ENCODE data around the gene RPL28.
A peak's percentile ranks its signal among the peaks of the same experiment; 100 is the strongest.

The RPL28 gene

DNA sequence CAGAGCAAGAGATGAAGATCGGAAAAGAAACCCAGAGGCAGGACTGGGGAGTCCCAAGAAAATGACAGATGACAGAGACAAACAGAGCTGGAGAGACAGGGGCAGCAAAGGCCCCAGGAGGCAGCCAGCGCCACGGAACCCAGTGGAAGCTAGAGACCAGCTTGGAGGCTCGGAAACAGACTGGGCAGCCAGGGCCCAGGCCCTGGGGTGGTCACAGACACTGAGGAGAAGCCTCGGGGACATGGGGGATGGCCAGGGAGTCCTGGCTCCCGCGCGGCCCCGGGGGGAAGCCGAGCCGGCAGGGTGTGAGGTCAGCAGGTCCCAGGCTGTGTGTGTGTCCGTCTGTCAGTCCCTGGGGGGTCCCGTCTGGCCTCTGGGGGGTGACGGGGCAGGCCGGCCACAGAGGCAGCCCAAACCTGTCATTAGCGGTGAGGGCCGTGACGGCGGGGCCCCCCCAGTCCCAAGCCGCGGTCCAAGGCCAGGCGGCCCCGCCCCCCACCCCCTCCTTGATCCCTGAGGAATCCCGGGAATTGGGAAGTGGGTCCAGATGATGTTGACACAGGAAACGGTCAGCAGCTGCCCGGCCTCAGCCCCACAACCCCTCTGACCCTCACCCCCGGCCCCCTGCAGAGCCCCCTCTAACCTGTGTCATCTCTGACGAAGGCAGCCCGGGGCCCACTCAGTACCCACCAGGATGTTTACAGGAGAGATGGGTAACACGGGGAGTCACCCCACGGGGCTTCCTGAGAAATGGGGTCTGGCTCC is 11.6 kb upstream of the RPL28 start:
- H3K9me3 ChIP-seq (ENCODE audit: control insufficient read depth, low read length): no peaks in the 10 kb centered on the region
- WGBS, 2 experiments: 9% methylated on average over 31 of the region's 31 CpGs
- H3K4me3 ChIP-seq (ENCODE audit: insufficient read depth, low read depth, low read length): no peak overlapping the region
- no peaks in the 10 kb centered on the region for H3K36me3 ChIP-seq (ENCODE audit: control insufficient read depth, insufficient read depth, low read length)
- peaks cover 80% of the 10 kb centered on the region for H3K27me3 ChIP-seq (ENCODE audit: control insufficient read depth, insufficient read depth, low read length, poor library complexity, severe bottlenecking)
- no peak overlapping the region for H3K27ac ChIP-seq (ENCODE audit: insufficient read depth, low read depth, low read length, poor library complexity, severe bottlenecking)
- peaks cover 46% of the 10 kb centered on the region for H3K4me1 ChIP-seq (ENCODE audit: control insufficient read depth, insufficient read depth, low read length)

DNA sequence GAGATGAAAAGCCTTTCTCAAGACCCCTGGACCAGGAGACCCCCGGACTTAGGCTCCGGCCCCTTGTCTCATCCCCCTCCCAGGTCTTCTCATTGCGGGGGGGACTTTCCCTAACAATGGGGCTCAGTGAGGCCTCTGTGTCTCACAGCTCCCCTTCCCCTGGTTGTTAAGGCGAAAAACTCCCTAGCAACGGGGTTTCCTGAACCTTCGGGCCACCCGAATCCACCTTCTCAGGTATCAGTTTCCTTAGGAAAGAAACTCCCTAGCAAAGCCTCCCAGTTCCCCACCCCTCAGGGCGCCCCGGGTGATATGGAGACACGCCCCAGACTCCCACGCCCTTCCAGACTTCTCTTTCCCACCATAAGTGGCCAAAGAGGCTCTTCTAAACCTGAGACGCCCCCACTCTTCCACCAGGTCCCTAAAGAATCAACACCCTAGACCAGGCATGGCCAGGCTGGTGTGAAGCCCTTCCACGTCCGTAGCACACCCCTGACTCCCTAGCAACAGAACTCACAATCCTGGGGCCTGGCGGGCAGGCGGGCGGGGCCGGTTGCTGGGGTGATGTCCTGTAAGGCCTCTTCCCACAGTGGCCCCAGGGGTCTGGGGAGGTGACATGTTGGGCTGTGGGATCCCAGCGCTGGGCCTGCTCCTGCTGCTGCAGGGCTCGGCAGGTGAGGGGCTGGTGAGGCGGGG is 9.3 kb upstream of the RPL28 start, which contains the start of gene TMEM190:
TSS of gene TMEM190 (plus strand) at position 586 of the 693 bp plus-strand sequence. CDS start at position 614, 28 bp downstream.
- Histone ChIP-seq H3K27ac (ENCODE audit: insufficient read depth, low read depth, low read length, poor library complexity, severe bottlenecking) (peak within 1 kb of the TSS; percentile 9), H3K27me3 (ENCODE audit: control insufficient read depth, insufficient read depth, low read length, poor library complexity, severe bottlenecking) (peaks cover 62% of the 10 kb centered on the region), H3K9me3 (ENCODE audit: control insufficient read depth, low read length) (no peaks in the 10 kb centered on the region), H3K4me3 (ENCODE audit: insufficient read depth, low read depth, low read length) (peak within 1 kb of the TSS; percentile 8), H3K36me3 (ENCODE audit: control insufficient read depth, insufficient read depth, low read length) (no peaks in the 10 kb centered on the region), H3K4me1 (ENCODE audit: control insufficient read depth, insufficient read depth, low read length) (peaks cover 47% of the 10 kb centered on the region)
- WGBS, 2 experiments: 40 to 44% methylated on average over 21 of the region's 21 CpGs

DNA sequence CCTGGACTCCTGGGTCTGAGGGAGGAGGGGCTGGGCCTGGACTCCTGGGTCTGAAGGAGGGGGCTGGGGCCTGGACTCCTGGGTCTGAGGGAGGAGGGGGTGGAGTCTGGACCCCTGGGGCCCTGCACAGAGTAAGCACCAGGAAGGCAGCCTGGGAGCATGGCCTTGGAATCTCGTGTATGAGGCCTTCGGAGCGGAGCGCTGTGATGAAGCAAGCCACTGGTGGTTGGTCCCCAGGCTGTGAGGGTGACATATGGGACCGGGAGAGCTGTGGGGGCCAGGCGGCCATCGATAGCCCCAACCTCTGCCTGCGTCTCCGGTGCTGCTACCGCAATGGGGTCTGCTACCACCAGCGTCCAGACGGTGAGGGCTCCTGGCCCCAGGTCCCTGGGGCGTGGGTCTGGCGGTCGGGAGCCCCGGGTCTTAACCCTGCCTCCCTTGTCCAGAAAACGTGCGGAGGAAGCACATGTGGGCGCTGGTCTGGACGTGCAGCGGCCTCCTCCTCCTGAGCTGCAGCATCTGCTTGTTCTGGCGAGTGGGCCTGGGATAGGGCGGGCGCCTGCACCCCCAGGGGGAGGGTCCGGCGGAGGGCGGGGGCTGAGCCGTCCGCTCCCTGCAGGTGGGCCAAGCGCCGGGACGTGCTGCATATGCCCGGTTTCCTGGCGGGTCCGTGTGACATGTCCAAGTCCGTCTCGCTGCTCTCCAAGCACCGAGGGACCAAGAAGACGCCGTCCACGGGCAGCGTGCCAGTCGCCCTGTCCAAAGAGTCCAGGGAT is 8.2 kb upstream of the RPL28 start:
- no peaks in the 10 kb centered on the region for H3K36me3 ChIP-seq (ENCODE audit: control insufficient read depth, insufficient read depth, low read length)
- H3K4me1 ChIP-seq (ENCODE audit: control insufficient read depth, insufficient read depth, low read length): peaks cover 47% of the 10 kb centered on the region
- H3K9me3 ChIP-seq (ENCODE audit: control insufficient read depth, low read length): no peaks in the 10 kb centered on the region
- 11 to 12% methylated on average over 43 of the region's 43 CpGs for WGBS, 2 experiments
- peak overlapping the region; percentile 8 for H3K4me3 ChIP-seq (ENCODE audit: insufficient read depth, low read depth, low read length)
- peaks cover 54% of the 10 kb centered on the region for H3K27me3 ChIP-seq (ENCODE audit: control insufficient read depth, insufficient read depth, low read length, poor library complexity, severe bottlenecking)
- no peak overlapping the region for H3K27ac ChIP-seq (ENCODE audit: insufficient read depth, low read depth, low read length, poor library complexity, severe bottlenecking)

- WGBS, 2 experiments: 67 to 68% methylated on average over 11 of the region's 11 CpGs
- H3K9me3 ChIP-seq (ENCODE audit: control insufficient read depth, low read length): no peaks in the 10 kb centered on the region
- H3K4me3 ChIP-seq (ENCODE audit: insufficient read depth, low read depth, low read length): no peak overlapping the region
- H3K27ac ChIP-seq (ENCODE audit: insufficient read depth, low read depth, low read length, poor library complexity, severe bottlenecking): no peak overlapping the region
- no peaks in the 10 kb centered on the region for H3K36me3 ChIP-seq (ENCODE audit: control insufficient read depth, insufficient read depth, low read length)
- peaks cover 46% of the 10 kb centered on the region for H3K27me3 ChIP-seq (ENCODE audit: control insufficient read depth, insufficient read depth, low read length, poor library complexity, severe bottlenecking)
- peaks cover 36% of the 10 kb centered on the region for H3K4me1 ChIP-seq (ENCODE audit: control insufficient read depth, insufficient read depth, low read length)
Observed at GRCh38 chr19:55379174-55379573, 6.6 kb upstream of the RPL28 start.

DNA sequence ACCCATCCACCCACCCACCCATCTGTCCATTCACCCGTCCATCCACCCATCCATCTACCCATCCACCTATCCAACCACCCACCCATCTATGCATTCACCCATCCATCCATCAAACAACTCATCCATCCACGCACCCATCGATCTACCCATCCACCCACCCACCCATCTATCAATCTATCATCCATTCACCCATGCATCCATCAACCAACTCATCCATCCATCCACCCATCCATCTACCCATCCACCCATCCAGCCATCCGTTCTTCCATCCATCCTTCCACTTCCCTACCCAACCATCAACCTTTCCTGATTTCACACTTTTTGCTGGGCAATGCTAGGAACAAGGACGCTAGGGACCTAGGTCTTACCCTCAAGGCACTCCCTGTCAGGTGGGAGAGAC is 3.7 kb upstream of the RPL28 start:
- H3K9me3 ChIP-seq (ENCODE audit: control insufficient read depth, low read length): no peaks in the 10 kb centered on the region
- H3K36me3 ChIP-seq (ENCODE audit: control insufficient read depth, insufficient read depth, low read length): peaks cover 2% of the 10 kb centered on the region
- H3K27me3 ChIP-seq (ENCODE audit: control insufficient read depth, insufficient read depth, low read length, poor library complexity, severe bottlenecking): peaks cover 35% of the 10 kb centered on the region
- H3K27ac ChIP-seq (ENCODE audit: insufficient read depth, low read depth, low read length, poor library complexity, severe bottlenecking): no peak overlapping the region
- 93 to 95% methylated on average over 5 of the region's 5 CpGs for WGBS, 2 experiments
- no peak overlapping the region for H3K4me3 ChIP-seq (ENCODE audit: insufficient read depth, low read depth, low read length)
- peaks cover 26% of the 10 kb centered on the region for H3K4me1 ChIP-seq (ENCODE audit: control insufficient read depth, insufficient read depth, low read length)

DNA sequence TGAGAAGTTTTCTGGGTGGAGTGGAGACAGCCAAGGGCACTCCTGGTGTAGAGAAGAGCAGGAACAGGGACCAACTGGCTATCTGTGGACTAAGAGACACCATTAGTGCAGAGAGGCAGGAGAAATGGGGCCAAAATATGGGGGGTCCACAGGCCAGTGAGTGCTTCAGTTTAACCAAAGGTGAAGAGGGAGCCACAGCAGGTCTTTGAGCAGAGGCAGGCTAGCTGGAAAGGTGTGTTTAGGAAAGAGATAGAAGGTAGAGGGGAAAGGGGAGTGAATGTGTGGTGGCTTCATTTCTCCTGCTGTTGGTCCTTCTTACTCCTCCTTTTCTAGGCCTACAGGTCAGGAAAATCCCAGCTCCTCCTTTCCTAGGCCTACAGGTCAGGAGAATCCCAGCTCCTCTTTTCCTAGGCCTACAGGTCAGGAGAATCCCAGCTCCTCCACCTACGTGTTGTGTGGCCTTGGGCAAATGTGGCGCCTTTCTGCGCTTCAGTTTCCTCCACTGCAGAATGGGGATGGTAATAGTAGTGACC is 3.1 kb upstream of the RPL28 start:
- Histone ChIP-seq H3K4me1 (ENCODE audit: control insufficient read depth, insufficient read depth, low read length) (peaks cover 26% of the 10 kb centered on the region), H3K27me3 (ENCODE audit: control insufficient read depth, insufficient read depth, low read length, poor library complexity, severe bottlenecking) (peaks cover 31% of the 10 kb centered on the region), H3K27ac (ENCODE audit: insufficient read depth, low read depth, low read length, poor library complexity, severe bottlenecking) (no peak overlapping the region), H3K4me3 (ENCODE audit: insufficient read depth, low read depth, low read length) (no peak overlapping the region), H3K9me3 (ENCODE audit: control insufficient read depth, low read length) (no peaks in the 10 kb centered on the region), H3K36me3 (ENCODE audit: control insufficient read depth, insufficient read depth, low read length) (peaks cover 7% of the 10 kb centered on the region)
- WGBS, 2 experiments: 98 to 100% methylated on average over 3 of the region's 3 CpGs

DNA sequence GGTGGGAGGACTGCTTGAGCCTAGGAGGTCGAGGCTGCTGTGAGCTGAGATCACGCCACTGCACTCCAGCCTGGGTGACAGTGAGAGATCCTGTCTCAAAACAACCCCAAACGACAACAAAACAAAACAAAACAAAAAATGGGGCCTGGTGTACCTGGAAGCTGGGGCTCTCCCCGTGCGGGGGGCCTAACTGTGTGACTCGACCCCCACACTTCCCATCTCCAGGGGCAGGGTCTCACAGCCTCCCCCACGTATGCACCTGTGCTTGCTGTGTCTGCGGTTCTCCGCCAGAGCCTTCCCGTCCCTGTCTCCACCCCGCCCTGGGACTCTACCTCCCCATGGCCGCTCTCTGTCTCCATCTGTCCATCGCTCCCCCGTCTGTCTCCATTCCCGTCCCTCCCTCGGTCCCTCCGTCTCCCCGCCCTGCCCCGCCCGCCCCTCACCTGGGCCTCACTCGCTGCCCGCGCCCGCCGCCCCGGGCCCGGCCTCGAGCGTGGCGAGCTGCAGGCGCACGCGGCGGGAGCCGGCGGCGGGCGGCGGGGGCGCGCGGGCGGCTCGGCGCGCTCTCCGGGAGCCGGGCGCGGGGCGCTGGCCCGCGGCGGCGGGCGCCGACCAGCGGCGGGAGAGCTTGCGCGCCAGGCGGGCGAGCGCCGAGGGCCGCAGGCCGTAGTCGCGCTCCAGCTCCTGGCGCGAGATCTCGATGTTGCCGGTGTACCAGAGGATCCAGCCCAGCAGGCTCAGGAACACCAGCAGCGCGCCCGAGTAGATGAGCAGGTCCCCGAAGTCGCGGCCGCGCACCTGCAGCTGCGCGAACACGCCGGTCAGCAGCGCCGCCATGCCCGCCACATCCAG is 2.2 kb upstream of the RPL28 start:
- 5% methylated on average over 88 of the region's 88 CpGs for WGBS, 2 experiments
- no peaks in the 10 kb centered on the region for H3K9me3 ChIP-seq (ENCODE audit: control insufficient read depth, low read length)
- peaks cover 17% of the 10 kb centered on the region for H3K36me3 ChIP-seq (ENCODE audit: control insufficient read depth, insufficient read depth, low read length)
- peaks cover 26% of the 10 kb centered on the region for H3K4me1 ChIP-seq (ENCODE audit: control insufficient read depth, insufficient read depth, low read length)
- peaks cover 22% of the 10 kb centered on the region for H3K27me3 ChIP-seq (ENCODE audit: control insufficient read depth, insufficient read depth, low read length, poor library complexity, severe bottlenecking)
- H3K4me3 ChIP-seq (ENCODE audit: insufficient read depth, low read depth, low read length): peak overlapping the region; percentile 43
- no peak overlapping the region for H3K27ac ChIP-seq (ENCODE audit: insufficient read depth, low read depth, low read length, poor library complexity, severe bottlenecking)

DNA sequence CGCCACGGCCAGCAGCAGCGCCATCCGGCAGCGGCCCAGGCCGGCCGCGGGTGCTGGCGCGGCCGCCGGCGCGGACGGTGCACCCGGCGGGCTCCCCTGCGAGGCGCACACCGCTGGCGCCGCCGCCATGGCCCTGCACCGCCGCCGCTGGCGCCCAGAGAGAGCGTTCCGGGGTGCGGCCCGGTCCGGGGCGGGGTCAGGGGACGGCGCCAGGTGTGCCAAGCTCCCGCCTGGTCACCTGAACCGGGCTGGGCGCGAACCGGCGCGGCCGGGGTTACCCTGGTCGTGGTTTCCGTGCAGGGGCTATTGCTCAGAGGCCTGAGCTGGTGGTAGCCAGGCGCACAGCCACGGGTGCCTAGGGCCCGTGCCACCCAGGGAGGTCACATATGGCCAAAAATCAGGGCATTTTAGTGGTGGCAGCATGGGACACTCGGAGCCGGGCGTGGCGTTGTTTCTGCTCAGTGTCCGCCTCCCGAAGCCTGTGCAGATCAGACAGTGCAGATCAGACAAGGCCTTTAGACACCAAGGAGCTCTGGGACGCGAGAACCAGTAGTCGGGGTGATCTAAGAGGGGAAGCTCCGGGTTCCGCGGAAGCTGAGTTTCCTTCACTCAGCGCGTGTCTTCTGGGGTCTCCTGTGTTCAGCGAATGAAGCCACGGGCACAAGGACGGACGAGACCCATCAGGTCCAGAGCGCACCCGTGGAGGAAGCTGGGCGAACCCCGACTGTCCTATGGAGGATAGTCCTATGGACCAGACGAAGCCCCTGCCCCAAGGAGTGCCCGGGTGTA is 1.4 kb upstream of the RPL28 start, which contains the start of gene TMEM238:
TSS of gene TMEM238 (minus strand) at position 162 of the 789 bp plus-strand sequence. CDS start at position 129, 33 bp downstream.
- Histone ChIP-seq H3K27ac (ENCODE audit: insufficient read depth, low read depth, low read length, poor library complexity, severe bottlenecking) (peak within 1 kb of the TSS; percentile 31), H3K4me3 (ENCODE audit: insufficient read depth, low read depth, low read length) (peak within 1 kb of the TSS; percentile 83), H3K4me1 (ENCODE audit: control insufficient read depth, insufficient read depth, low read length) (peaks cover 24% of the 10 kb centered on the region), H3K9me3 (ENCODE audit: control insufficient read depth, low read length) (no peaks in the 10 kb centered on the region), H3K27me3 (ENCODE audit: control insufficient read depth, insufficient read depth, low read length, poor library complexity, severe bottlenecking) (peaks cover 15% of the 10 kb centered on the region), H3K36me3 (ENCODE audit: control insufficient read depth, insufficient read depth, low read length) (peaks cover 25% of the 10 kb centered on the region)
- WGBS, 2 experiments: 35 to 38% methylated on average over 72 of the region's 72 CpGs

Data from ectodermal cell (in vitro differentiated cells).